ENCODE data around the gene TCF7L2. TPM values are rescaled to one million over a fixed set of nuclear protein-coding genes. Genes with fewer than 3 reads are reported as not detected.

TCF7L2 gene
- total RNA-seq, 1 donor from 2014 or later: 0.21 TPM

DNA sequence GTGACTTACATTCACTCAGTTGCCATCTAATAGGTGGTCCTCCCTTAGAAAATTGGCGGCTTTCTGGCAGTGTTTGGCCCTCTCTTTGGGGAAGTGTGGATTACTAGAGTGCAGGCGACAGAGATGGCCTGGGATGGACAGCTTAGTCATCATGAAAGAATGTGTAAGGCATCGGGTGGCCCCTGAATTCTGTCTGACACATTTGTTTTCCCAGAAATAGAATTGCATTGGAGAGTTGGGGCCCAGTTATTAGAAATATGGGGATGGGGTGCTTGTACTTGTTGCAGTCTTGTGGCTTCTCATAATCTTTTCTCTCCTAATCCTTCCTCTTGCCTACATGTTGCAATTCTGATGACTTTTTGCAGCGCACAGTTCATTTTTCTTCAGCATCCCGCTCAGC is 13.8 kb downstream of the TCF7L2 start:
- H3K4me1 Mint-ChIP-seq: no peaks in the 10 kb centered on the region
- no peaks in the 10 kb centered on the region for H3K36me3 Mint-ChIP-seq (ENCODE audit: low read depth)
- H3K27ac Mint-ChIP-seq: no peak overlapping the region
- intact Hi-C loops (cut with micrococcal nuclease): no loop called here
- H3K4me3 Mint-ChIP-seq: no peak overlapping the region
- H3K27me3 Mint-ChIP-seq: peaks cover 62% of the 10 kb centered on the region
- no peaks in the 10 kb centered on the region for H3K9me3 Mint-ChIP-seq
- DNase-seq: no peak

DNA sequence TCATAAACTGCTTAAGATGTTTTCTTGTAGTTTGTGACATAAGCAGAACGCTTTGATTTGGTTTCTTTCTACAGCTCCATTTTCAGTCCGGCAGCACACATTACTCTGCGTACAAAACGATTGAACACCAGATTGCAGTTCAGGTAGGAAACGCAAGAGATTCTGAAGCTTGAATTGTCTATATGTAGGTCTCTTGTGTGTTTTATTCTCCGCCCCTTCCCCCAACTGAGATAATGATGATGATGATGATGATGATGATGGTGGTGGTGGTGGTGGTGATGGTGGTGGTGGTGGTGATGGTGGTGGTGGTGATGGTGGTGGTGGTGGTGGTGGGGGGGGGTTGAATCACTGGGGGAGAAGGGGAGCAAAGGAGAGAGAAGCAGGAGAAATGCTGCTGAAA is 14.4 kb downstream of the TCF7L2 start:
- no peak overlapping the region for H3K27ac Mint-ChIP-seq
- no peaks in the 10 kb centered on the region for H3K36me3 Mint-ChIP-seq (ENCODE audit: low read depth)
- no peak for DNase-seq
- intact Hi-C loops (cut with micrococcal nuclease): no loop called here
- no peaks in the 10 kb centered on the region for H3K4me1 Mint-ChIP-seq
- peaks cover 60% of the 10 kb centered on the region for H3K27me3 Mint-ChIP-seq
- no peak overlapping the region for H3K4me3 Mint-ChIP-seq
- H3K9me3 Mint-ChIP-seq: no peaks in the 10 kb centered on the region

DNA sequence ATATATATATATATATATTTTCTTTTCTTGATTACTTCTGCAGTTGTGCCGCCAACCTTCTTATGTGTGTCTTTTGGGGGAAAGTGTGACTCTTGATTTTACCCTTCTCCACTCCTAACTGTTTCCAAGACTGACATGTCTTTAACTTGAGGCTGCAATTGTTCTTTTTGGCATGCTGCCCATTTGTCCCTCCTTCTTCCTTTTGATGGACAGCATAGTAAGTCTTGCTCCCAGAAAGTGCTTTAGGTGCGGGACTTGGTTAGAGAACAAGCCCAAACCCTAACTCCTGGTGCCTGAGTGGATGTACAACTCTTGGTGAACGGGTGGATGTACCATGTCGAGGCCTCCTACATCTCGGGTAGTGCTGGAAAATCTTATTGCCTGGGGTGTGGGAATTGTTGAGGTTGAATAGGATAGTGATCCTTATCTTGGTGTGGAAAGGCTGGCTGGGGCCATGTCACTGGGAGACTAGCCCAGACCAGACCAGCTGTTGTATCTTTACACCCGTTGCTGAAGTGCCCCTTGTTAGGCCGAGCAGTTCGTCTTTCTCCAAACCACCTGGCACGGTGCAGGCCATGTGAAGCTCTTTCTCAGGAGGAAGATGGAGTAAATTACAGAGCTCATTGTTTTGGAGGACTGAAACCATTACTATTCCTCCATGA is 16.3 kb downstream of the TCF7L2 start:
- no peaks in the 10 kb centered on the region for H3K36me3 Mint-ChIP-seq (ENCODE audit: low read depth)
- intact Hi-C loops (cut with micrococcal nuclease): no loop called here
- peaks cover 56% of the 10 kb centered on the region for H3K27me3 Mint-ChIP-seq
- H3K4me1 Mint-ChIP-seq: no peaks in the 10 kb centered on the region
- no peak overlapping the region for H3K27ac Mint-ChIP-seq
- DNase-seq: no peak
- no peak overlapping the region for H3K4me3 Mint-ChIP-seq
- no peaks in the 10 kb centered on the region for H3K9me3 Mint-ChIP-seq

DNA sequence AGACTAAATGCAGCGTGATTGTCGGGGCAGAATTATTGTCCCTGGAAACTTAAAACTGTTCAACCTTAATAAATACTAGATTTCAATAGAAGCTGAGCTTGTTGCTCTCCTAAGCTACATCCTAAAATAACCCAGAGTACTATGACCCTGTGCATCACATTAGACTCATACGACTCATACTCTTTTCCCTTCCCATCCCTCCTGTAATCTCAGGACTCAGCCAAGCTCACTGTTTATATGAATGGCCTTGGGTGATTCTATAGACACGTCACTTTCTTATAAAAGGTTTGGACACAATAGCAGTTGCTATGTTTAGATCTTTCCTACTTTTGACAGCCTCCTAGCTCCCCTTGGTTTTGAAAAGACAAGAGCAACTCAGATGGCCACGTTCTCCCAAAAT is 17.2 kb downstream of the TCF7L2 start:
- Mint-ChIP-seq H3K27me3 (peaks cover 52% of the 10 kb centered on the region), H3K9me3 (no peaks in the 10 kb centered on the region), H3K4me3 (no peak overlapping the region), H3K4me1 (no peaks in the 10 kb centered on the region), H3K36me3 (ENCODE audit: low read depth) (no peaks in the 10 kb centered on the region), H3K27ac (no peak overlapping the region)
- DNase-seq: no peak
- intact Hi-C loops (cut with micrococcal nuclease): no loop called here

DNA sequence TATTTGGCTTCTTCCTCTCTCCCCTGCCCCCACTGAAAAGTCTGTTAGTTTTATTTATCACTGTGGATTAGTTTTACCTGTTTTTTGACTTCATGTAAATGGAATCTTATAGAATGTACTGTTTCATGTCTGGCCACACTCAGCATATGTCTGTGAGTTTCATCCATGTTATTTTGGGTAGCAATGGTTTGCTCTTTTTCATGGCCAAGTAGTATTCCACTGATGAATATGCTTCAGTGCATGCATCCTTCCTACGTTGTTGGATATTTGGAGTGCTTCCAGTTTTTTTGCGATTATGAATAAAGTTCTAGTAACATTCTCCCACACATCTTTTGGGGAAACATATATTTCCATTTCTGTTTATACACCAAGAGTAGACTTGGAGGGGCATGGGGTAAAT is 19.1 kb downstream of the TCF7L2 start:
- no peak for DNase-seq
- intact Hi-C loops (cut with micrococcal nuclease): no loop called here
- H3K36me3 Mint-ChIP-seq (ENCODE audit: low read depth): no peaks in the 10 kb centered on the region
- H3K4me3 Mint-ChIP-seq: no peak overlapping the region
- H3K4me1 Mint-ChIP-seq: no peaks in the 10 kb centered on the region
- H3K27me3 Mint-ChIP-seq: peaks cover 48% of the 10 kb centered on the region
- H3K27ac Mint-ChIP-seq: no peak overlapping the region
- no peaks in the 10 kb centered on the region for H3K9me3 Mint-ChIP-seq

DNA sequence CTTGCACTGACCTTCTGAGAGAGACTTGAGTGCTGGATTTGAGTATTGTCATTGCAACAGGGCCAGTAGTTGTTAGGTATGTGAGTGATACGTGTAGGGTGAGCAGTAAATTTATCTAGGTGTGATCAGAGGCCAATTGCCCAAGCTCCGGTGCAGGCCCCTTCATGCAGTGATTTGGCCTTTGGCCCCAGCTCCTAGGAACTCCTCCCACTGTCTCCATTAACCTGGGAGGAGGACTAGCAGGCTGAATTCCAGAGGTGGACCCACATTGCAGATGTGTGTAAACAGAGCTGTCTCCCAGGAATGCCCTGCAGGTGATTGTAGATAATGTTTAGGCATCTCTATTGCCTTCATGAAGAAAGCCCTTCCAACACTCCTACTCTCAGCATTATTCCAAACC is 19.5 kb downstream of the TCF7L2 start:
- no peaks in the 10 kb centered on the region for H3K9me3 Mint-ChIP-seq
- no peak overlapping the region for H3K4me3 Mint-ChIP-seq
- no peak for DNase-seq
- peaks cover 44% of the 10 kb centered on the region for H3K27me3 Mint-ChIP-seq
- no peaks in the 10 kb centered on the region for H3K4me1 Mint-ChIP-seq
- no peaks in the 10 kb centered on the region for H3K36me3 Mint-ChIP-seq (ENCODE audit: low read depth)
- H3K27ac Mint-ChIP-seq: no peak overlapping the region
- intact Hi-C loops (cut with micrococcal nuclease): no loop called here

DNA sequence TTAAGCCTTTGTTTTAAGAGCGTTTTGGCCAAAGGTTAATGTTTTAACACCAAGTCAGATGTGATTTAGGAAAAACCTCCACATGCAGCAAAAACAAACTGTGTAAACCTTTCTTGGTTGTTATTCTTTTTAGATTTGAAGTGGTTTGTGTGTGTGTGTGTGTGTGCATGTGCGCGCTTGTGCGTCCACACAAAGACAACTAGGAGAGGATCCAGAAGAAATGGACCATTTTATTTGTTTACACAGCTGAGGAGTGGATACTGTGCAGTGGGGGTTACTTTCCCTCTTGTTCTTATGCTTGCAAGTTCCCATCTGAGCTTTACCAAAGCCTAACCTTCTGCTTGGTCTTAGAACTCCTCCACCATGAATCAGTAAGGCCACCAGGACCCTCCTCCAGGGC is 20.0 kb downstream of the TCF7L2 start:
- peaks cover 41% of the 10 kb centered on the region for H3K27me3 Mint-ChIP-seq
- H3K36me3 Mint-ChIP-seq (ENCODE audit: low read depth): no peaks in the 10 kb centered on the region
- intact Hi-C loops (cut with micrococcal nuclease): no loop called here
- no peaks in the 10 kb centered on the region for H3K4me1 Mint-ChIP-seq
- no peaks in the 10 kb centered on the region for H3K9me3 Mint-ChIP-seq
- no peak for DNase-seq
- no peak overlapping the region for H3K27ac Mint-ChIP-seq
- H3K4me3 Mint-ChIP-seq: no peak overlapping the region

DNA sequence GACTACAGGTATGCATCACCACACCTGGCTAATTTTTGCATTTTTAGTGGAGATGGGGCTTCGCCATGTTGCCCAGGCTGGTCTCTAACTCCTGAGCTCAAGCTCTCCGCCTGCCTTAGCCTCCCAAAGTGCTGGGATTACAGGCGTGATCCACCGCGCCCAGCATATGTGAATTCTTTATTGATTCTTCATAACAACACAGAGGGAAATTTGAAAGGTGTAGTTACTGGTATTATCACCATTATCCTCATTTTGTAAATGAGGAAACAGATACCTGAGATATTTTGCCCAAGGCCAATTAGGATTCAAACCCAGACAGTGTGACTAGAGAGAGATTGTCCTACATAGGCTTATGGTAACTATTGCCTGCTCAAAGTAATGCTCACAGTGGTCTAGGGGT is 22.6 kb downstream of the TCF7L2 start:
- Mint-ChIP-seq H3K27ac (no peak overlapping the region), H3K36me3 (ENCODE audit: low read depth) (no peaks in the 10 kb centered on the region), H3K4me1 (no peaks in the 10 kb centered on the region), H3K9me3 (no peaks in the 10 kb centered on the region), H3K27me3 (peaks cover 48% of the 10 kb centered on the region), H3K4me3 (no peak overlapping the region)
- intact Hi-C loops (cut with micrococcal nuclease): no loop called here
- no peak for DNase-seq

DNA sequence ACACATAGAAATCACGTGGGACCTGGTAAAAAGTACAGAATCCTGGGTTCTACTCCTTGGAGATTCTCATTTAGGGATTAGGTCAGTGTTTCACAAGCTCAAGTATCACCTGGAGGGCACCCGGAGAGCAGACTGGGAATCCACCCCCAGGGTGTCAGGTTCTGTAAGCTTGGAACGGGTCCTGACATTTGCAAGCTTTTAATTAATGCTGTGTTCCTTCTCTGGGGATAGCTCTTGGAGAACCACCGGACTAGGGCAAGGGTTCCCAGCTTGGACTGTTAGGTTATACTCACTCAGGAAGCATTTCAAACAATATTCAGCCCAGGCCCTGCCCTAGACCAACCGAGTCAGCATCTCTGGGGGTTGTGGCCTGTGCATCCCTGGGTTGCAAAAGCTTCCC is 23.0 kb downstream of the TCF7L2 start:
- peaks cover 52% of the 10 kb centered on the region for H3K27me3 Mint-ChIP-seq
- no peak overlapping the region for H3K27ac Mint-ChIP-seq
- intact Hi-C loops (cut with micrococcal nuclease): no loop called here
- H3K4me3 Mint-ChIP-seq: no peak overlapping the region
- H3K36me3 Mint-ChIP-seq (ENCODE audit: low read depth): no peaks in the 10 kb centered on the region
- H3K4me1 Mint-ChIP-seq: no peaks in the 10 kb centered on the region
- no peak for DNase-seq
- H3K9me3 Mint-ChIP-seq: no peaks in the 10 kb centered on the region

DNA sequence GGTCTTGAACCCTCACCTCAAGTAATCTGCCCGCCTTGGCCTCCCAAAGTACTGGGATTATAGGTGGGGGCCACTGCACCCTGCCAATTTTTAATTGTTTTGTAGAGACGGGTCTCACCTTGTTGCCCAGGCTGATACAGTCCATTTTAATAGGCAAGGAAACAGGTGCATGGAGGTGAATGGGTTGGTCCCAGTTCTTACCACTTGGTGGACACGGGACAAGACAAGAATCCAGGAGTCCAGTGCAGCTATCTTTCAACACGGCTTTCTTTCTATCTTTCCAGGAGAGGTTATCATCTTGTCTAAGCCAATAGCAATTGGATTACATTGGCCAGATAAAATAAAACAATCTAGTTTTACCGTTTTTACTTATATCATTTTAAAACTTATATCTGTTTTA is 23.8 kb downstream of the TCF7L2 start:
- Mint-ChIP-seq H3K27ac (no peak overlapping the region), H3K4me1 (no peaks in the 10 kb centered on the region), H3K27me3 (peaks cover 53% of the 10 kb centered on the region), H3K4me3 (no peak overlapping the region), H3K9me3 (no peaks in the 10 kb centered on the region), H3K36me3 (ENCODE audit: low read depth) (no peaks in the 10 kb centered on the region)
- intact Hi-C loops (cut with micrococcal nuclease): no loop called here
- DNase-seq: no peak

DNA sequence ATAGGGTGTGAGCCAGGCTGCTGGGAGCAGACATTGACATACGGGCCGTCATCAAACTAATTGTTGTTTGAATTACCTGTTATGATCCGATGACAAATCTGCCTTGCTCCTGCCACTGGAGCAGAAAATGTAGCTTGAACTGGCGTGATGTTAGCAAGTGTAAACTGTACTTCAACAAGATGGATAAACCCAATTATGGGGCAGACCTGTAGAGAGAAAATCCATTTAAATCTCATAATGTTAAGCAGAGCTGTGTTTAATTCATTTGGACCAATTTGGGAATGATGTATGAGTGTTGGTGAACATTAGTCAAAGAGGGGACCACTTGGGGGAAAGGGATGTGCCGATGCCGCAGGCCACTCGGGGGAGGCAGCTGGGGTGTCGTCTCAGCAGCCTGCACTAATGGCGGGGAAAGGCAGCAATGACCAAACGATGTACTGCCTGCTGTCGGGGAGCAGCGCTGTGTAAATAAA is 27.4 kb downstream of the TCF7L2 start:
- Mint-ChIP-seq H3K27ac (no peak overlapping the region), H3K9me3 (peaks cover 5% of the 10 kb centered on the region), H3K4me1 (peaks cover 7% of the 10 kb centered on the region), H3K36me3 (ENCODE audit: low read depth) (no peaks in the 10 kb centered on the region), H3K27me3 (peaks cover 56% of the 10 kb centered on the region), H3K4me3 (no peak overlapping the region)
- intact Hi-C loops (cut with micrococcal nuclease): no loop called here
- no peak for DNase-seq

DNA sequence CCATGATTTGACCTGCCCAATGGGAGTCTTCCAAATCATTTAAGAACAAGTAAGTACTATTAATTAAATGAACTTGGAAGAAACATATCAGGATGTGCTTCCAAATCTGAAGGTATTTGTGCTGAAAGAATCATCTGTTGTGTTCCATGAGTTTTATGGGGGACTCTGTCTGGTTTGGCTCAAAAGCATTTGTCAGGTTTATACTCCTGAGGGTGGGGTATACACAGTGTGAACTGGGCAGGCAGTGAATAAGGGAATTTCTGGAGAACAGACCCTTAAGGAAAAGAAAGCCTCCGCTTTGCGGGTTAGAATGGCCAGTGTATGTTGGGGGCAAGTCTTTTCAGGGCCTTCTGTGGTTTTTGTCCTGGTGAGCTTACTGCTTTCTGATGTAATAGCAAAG is 29.9 kb downstream of the TCF7L2 start:
- intact Hi-C loops (cut with micrococcal nuclease): loop anchor here (5.0 kb wide), 1 partner anchor 448 kb away; no protein-coding TSS in a partner anchor
- Mint-ChIP-seq H3K27me3 (peaks cover 70% of the 10 kb centered on the region), H3K27ac (no peak overlapping the region)

DNA sequence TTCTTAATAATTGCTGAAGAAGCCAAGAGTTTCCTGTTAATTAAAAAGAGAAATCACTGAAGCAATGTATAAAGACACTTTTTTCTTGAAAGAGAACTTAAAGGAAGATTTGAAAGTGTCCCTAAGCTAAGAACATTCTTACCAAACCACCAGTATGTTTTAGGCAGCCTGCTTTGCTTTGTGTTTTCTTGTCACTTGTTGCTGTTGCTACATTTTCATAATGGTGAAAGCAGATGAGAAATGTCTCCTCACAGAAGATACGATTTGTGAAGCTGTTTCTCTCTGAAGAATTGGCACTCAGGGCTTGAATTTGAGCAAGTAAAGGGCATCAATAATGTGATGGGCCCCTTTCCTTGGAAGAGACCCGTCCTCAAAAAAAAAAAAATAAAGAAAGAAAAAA is 30.9 kb downstream of the TCF7L2 start:
- no peaks in the 10 kb centered on the region for H3K36me3 Mint-ChIP-seq (ENCODE audit: low read depth)
- H3K27me3 Mint-ChIP-seq: peaks cover 75% of the 10 kb centered on the region
- peaks cover 5% of the 10 kb centered on the region for H3K9me3 Mint-ChIP-seq
- H3K4me1 Mint-ChIP-seq: peaks cover 7% of the 10 kb centered on the region
- no peak overlapping the region for H3K27ac Mint-ChIP-seq
- intact Hi-C loops (cut with micrococcal nuclease): loop anchor here (5.0 kb wide), 1 partner anchor 449 kb away; no protein-coding TSS in a partner anchor
- no peak overlapping the region for H3K4me3 Mint-ChIP-seq
- no peak for DNase-seq

More for the DNA sequence above, 29.9 kb downstream of the TCF7L2 start:
- H3K9me3 Mint-ChIP-seq: peaks cover 5% of the 10 kb centered on the region
- no peak overlapping the region for H3K4me3 Mint-ChIP-seq
- H3K4me1 Mint-ChIP-seq: peaks cover 7% of the 10 kb centered on the region
- no peaks in the 10 kb centered on the region for H3K36me3 Mint-ChIP-seq (ENCODE audit: low read depth)
- DNase-seq: no peak

DNA sequence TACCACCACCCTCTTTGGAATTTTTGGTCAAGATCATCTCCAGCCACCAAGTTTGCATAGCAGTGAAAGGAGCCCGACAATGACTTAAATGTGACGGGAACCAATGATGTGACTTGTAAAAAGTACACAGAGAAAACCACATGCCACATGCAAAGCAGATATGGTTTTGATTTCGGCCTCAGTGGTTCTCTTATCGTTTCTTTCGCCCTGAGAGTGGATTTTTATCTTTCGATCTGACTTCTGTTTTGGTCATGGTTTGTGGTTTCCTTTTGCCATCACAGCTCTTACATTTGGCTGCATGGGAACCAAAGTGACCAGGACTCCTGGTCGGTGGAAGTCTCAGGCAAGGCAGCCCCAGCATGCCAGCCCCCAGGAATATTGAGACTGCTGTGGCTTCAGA is 31.5 kb downstream of the TCF7L2 start:
- Mint-ChIP-seq H3K9me3 (peaks cover 5% of the 10 kb centered on the region), H3K4me3 (no peak overlapping the region), H3K4me1 (peaks cover 9% of the 10 kb centered on the region), H3K27me3 (peaks cover 75% of the 10 kb centered on the region), H3K36me3 (ENCODE audit: low read depth) (no peaks in the 10 kb centered on the region), H3K27ac (peak overlapping the region; percentile 52)
- peak; percentile 67 for DNase-seq
- intact Hi-C loops (cut with micrococcal nuclease): loop anchor here (5.0 kb wide), 1 partner anchor 449 kb away; no protein-coding TSS in a partner anchor

All from activated CD4-positive, alpha-beta T cell treated with anti-CD3 and anti-CD28 coated beads, Interleukin-2, amount 10 ng/mL, durations not matched to agents 24 days and 14 days (primary cell).